PFSK-1 (cell line): ENCODE measurements around the gene NOX5.

Experiments used
- POLR2AphosphoS5 ChIP-seq: IDR thresholded peaks from 2 replicates; pipeline ENCODE4 v1.6.1; 2012; ENCODE audit warnings: low read depth, mild to moderate bottlenecking, control low read depth, low read length, moderate library complexity
- SIN3A ChIP-seq: IDR thresholded peaks from 2 replicates; pipeline ENCODE4 v1.6.1; 2012; ENCODE audit warnings: mild to moderate bottlenecking, low read length, moderate library complexity, borderline replicate concordance; ENCODE audit not compliant: insufficient read depth
- TAF1 ChIP-seq: IDR thresholded peaks from 2 replicates; pipeline ENCODE4 v1.6.1; 2012; ENCODE audit warnings: low read length, control low read depth, borderline replicate concordance; ENCODE audit not compliant: insufficient read depth
- TF ChIP-seq, protein P1 (sequence below), 2 experiments: IDR thresholded peaks; 2 replicates each; pipeline versions ENCODE4 v1.6.1 to v1.8.0; 2011 to 2012; ENCODE audit warnings: low read depth in 2 of 2, low read length in 2 of 2, control low read depth in 1 of 2, inconsistent platforms in 1 of 2, mild to moderate bottlenecking in 1 of 2, moderate library complexity in 1 of 2; ENCODE audit not compliant: insufficient read depth in 1 of 2

DNA sequence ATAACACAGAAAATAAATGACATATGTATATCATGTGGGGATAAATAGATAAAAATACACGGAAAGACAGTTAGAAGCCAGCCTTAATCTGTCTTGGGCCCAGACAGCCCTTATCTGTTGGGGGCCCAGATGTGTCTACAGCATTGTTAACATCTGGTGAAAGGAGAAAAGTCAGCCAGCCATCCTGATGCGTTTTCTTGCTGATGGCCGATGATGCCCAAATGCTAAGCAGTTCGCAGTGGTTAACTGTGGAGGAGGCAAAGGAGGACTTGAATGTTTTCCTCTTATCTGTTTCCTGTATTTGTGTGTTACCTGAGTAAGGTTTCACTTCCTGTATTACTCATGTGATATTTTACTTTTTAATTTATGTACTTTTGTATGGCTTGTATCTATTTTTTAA, 46.2 kb downstream of the NOX5 start:
- no peak for TF ChIP-seq POLR2AphosphoS5
- no peak for TF ChIP-seq SIN3A
- TF ChIP-seq, protein P1, sequence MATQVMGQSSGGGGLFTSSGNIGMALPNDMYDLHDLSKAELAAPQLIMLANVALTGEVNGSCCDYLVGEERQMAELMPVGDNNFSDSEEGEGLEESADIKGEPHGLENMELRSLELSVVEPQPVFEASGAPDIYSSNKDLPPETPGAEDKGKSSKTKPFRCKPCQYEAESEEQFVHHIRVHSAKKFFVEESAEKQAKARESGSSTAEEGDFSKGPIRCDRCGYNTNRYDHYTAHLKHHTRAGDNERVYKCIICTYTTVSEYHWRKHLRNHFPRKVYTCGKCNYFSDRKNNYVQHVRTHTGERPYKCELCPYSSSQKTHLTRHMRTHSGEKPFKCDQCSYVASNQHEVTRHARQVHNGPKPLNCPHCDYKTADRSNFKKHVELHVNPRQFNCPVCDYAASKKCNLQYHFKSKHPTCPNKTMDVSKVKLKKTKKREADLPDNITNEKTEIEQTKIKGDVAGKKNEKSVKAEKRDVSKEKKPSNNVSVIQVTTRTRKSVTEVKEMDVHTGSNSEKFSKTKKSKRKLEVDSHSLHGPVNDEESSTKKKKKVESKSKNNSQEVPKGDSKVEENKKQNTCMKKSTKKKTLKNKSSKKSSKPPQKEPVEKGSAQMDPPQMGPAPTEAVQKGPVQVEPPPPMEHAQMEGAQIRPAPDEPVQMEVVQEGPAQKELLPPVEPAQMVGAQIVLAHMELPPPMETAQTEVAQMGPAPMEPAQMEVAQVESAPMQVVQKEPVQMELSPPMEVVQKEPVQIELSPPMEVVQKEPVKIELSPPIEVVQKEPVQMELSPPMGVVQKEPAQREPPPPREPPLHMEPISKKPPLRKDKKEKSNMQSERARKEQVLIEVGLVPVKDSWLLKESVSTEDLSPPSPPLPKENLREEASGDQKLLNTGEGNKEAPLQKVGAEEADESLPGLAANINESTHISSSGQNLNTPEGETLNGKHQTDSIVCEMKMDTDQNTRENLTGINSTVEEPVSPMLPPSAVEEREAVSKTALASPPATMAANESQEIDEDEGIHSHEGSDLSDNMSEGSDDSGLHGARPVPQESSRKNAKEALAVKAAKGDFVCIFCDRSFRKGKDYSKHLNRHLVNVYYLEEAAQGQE (IDR thresholded peaks at IDR 0.05; ENCODE audit: insufficient read depth in 1 of 2, low read depth in 2 of 2, low read length in 2 of 2): no peak
- no peak for TF ChIP-seq TAF1
